Measurements from ENCODE around the gene CRHR1. TPM values are rescaled to one million over a fixed set of nuclear protein-coding genes. Genes with fewer than 3 reads are reported as not detected.

The CRHR1 gene
- total RNA-seq, 1 experiment from 2014 or later, result not detected

- Histone ChIP-seq H3K27ac (ENCODE audit: low read length) (no peak overlapping the region), H3K4me3 (ENCODE audit: low read length) (no peak overlapping the region), H3K4me1 (ENCODE audit: insufficient read depth, low read length) (peaks cover 7% of the 10 kb centered on the region; the same call in 1 of the 2 replicates), H3K9ac (ENCODE audit: low read length) (no peak overlapping the region), H3F3A (ENCODE audit: low read length, unreplicated experiment) (no peaks in the 10 kb centered on the region), H3K4me2 (ENCODE audit: low read length) (no peak overlapping the region), H3K9me2 (replicated peaks; ENCODE audit: low read length) (no peaks in the 10 kb centered on the region), H4K20me1 (ENCODE audit: low read length) (no peaks in the 10 kb centered on the region), H2AFZ (ENCODE audit: low read length) (no peak overlapping the region), H3K27me3 (ENCODE audit: low read length) (peaks cover 54% of the 10 kb centered on the region), H3K79me2 (ENCODE audit: low read length) (no peaks in the 10 kb centered on the region), H3K9me3 (ENCODE audit: low read length) (no peaks in the 10 kb centered on the region), H3K36me3 (ENCODE audit: low read depth, low read length) (no peaks in the 10 kb centered on the region)
- no TSS peak for BruUV-seq (replicated peaks)
- intact Hi-C loops (cut with micrococcal nuclease), result no loop called here
- DNase-seq (peak; percentile 27), ATAC-seq (no peak)
- ChIA-PET POLR2A (ENCODE audit: unreplicated experiment) (no interaction called here), CTCF (no interaction called here)
- TF ChIP-seq CTCF (conservative IDR thresholded peaks at IDR 0.05; ENCODE audit: low read depth, low read length) (no peak), EZH2 (IDR thresholded peaks at IDR 0.05; ENCODE audit: low read length, unreplicated experiment) (no peak), EZH2phosphoT487 (IDR thresholded peaks at IDR 0.05; ENCODE audit: borderline replicate concordance, low read length) (no peak)
Measured at GRCh38 chr17:45790296-45790922, 6.3 kb downstream of the CRHR1 start.

DNA sequence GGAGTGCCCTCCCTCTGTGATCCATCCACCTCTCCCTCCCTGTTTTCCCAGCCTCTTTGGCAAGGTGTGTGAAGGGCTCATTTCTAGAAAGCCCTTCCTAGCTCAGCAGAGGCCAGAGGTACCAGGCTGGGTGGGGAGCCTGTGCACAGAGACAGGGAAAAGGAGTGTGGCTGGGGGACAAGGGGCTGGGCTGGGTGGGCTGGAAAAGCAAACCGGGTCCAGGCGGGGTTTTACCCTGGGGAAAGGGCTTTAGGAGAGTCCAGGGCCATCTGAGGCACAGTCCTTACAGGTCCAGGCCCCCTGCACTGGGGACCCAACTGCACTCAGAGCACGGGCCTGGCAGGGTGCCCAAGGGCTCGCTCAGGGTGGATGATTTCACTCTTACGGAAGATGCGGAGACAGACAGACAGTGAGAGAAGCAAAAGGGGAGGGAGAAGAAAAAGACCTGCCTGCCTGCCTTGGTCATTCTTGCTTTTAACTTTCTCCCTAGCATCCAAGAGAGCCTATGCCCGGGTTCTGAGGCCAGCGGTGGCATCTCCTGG, 7.0 kb downstream of the CRHR1 start:
- intact Hi-C loops (cut with micrococcal nuclease), result no loop called here
- no peaks in the 10 kb centered on the region for H3K9me3 ChIP-seq (ENCODE audit: low read length)
- H3K9me2 ChIP-seq (replicated peaks; ENCODE audit: low read length), result no peaks in the 10 kb centered on the region
- H3K79me2 ChIP-seq (ENCODE audit: low read length), result no peaks in the 10 kb centered on the region
- no peak overlapping the region for H3K27ac ChIP-seq (ENCODE audit: low read length)
- no peaks in the 10 kb centered on the region for H3K36me3 ChIP-seq (ENCODE audit: low read depth, low read length)
- H3K27me3 ChIP-seq (ENCODE audit: low read length), result peaks cover 54% of the 10 kb centered on the region
- no peaks in the 10 kb centered on the region for H4K20me1 ChIP-seq (ENCODE audit: low read length)
- TF ChIP-seq CTCF (conservative IDR thresholded peaks at IDR 0.05; ENCODE audit: low read depth, low read length) (no peak), EZH2 (IDR thresholded peaks at IDR 0.05; ENCODE audit: low read length, unreplicated experiment) (no peak), EZH2phosphoT487 (IDR thresholded peaks at IDR 0.05; ENCODE audit: borderline replicate concordance, low read length) (no peak)
- H3K4me1 ChIP-seq (ENCODE audit: insufficient read depth, low read length), result peaks cover 7% of the 10 kb centered on the region; the same call in 1 of the 2 replicates
- ChIA-PET CTCF (no interaction called here), POLR2A (ENCODE audit: unreplicated experiment) (no interaction called here)
- H3K4me2 ChIP-seq (ENCODE audit: low read length), result no peak overlapping the region
- no peak overlapping the region for H2AFZ ChIP-seq (ENCODE audit: low read length)
- no peaks in the 10 kb centered on the region for H3F3A ChIP-seq (ENCODE audit: low read length, unreplicated experiment)
- no peak for ATAC-seq
- BruUV-seq (replicated peaks), result no TSS peak
- no peak for DNase-seq
- H3K9ac ChIP-seq (ENCODE audit: low read length), result no peak overlapping the region
- H3K4me3 ChIP-seq (ENCODE audit: low read length), result no peak overlapping the region

DNA sequence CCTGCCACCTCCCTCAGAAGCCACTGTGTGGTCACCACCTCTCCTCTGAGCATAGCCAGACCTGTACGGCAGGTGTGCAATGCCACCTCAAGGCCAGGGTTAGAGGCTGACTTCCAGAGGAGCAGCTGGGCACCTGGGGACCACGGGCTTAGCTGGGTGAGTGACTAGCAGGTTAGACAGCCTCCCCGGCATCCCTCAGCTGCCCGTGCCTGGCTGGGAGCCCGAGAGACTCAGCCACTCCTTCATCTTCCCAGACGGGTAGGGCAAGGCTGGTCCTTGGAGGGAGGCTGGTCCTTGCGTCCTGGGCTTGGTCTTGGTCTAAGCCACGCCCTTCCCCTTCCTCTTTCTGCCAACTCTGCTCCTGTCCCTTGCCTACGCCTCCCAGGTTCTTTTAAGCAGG, 7.8 kb downstream of the CRHR1 start:
- no peak overlapping the region for H3K27ac ChIP-seq (ENCODE audit: low read length)
- intact Hi-C loops (cut with micrococcal nuclease), result no loop called here
- no peaks in the 10 kb centered on the region for H3F3A ChIP-seq (ENCODE audit: low read length, unreplicated experiment)
- 0 out of 2 replicates have a peak overlapping the region, but pooled peaks have one; percentile 8 for H3K4me2 ChIP-seq (ENCODE audit: low read length)
- no TSS peak for BruUV-seq (replicated peaks)
- H3K36me3 ChIP-seq (ENCODE audit: low read depth, low read length), result no peaks in the 10 kb centered on the region
- no peaks in the 10 kb centered on the region for H3K79me2 ChIP-seq (ENCODE audit: low read length)
- DNase-seq, result peak; percentile 84
- no peak for TF ChIP-seq EZH2phosphoT487 (IDR thresholded peaks at IDR 0.05; ENCODE audit: borderline replicate concordance, low read length)
- no peak for TF ChIP-seq EZH2 (IDR thresholded peaks at IDR 0.05; ENCODE audit: low read length, unreplicated experiment)
- no peak for TF ChIP-seq CTCF (conservative IDR thresholded peaks at IDR 0.05; ENCODE audit: low read depth, low read length)
- H3K9me2 ChIP-seq (replicated peaks; ENCODE audit: low read length), result no peaks in the 10 kb centered on the region
- peak; percentile 54 for ATAC-seq
- peaks cover 60% of the 10 kb centered on the region for H3K27me3 ChIP-seq (ENCODE audit: low read length)
- POLR2A ChIA-PET (ENCODE audit: unreplicated experiment), result interaction anchor here (0.6 kb wide), 1 partner anchor 9 kb away, joined by 4 read pairs; no protein-coding TSS in a partner anchor
- H2AFZ ChIP-seq (ENCODE audit: low read length), result no peak overlapping the region
- H3K9ac ChIP-seq (ENCODE audit: low read length), result no peak overlapping the region
- no peaks in the 10 kb centered on the region for H4K20me1 ChIP-seq (ENCODE audit: low read length)
- H3K4me1 ChIP-seq (ENCODE audit: insufficient read depth, low read length), result peaks cover 7% of the 10 kb centered on the region; the same call in 1 of the 2 replicates
- CTCF ChIA-PET, result no interaction called here
- H3K4me3 ChIP-seq (ENCODE audit: low read length), result no peak overlapping the region
- H3K9me3 ChIP-seq (ENCODE audit: low read length), result no peaks in the 10 kb centered on the region

Measured in PC-3 (cell line).